ENCODE measurements around the gene RNU2-1. TPM values are rescaled to one million over a fixed set of nuclear protein-coding genes. Genes with fewer than 3 reads are reported as not detected.
A peak's percentile ranks its signal among the peaks of the same experiment; 100 is the strongest.

RNU2-1 gene
- total and polyA plus RNA-seq, 4 donors: 5,157 TPM; not detected in 3

- no peak for ATAC-seq (ENCODE audit: insufficient read depth, low FRiP score)
- WGBS, 2 donors: 91 to 95% methylated on average over 4 of the region's 4 CpGs
These were observed 17.4 kb downstream of the RNU2-1 start for GRCh38 chr17:43216369-43216761.

GRCh38 chr17:43215341-43215740 lies 18.4 kb downstream of the RNU2-1 start:
- 96 to 100% methylated on average over 3 of the region's 3 CpGs for WGBS, 2 donors

More at GRCh38 chr17:43216369-43216761, 17.4 kb downstream of the RNU2-1 start:
- H3K27ac ChIP-seq (ENCODE audit: low read depth in 1 of 2, low read length in 1 of 2): no peak overlapping the region
- no peak for DNase-seq
- TF ChIP-seq CTCF (IDR thresholded peaks at IDR 0.05; ENCODE audit: control extremely low read depth, extremely low read depth): no peak
- H3K36me3 ChIP-seq (ENCODE audit: control insufficient read depth in 4 of 4, insufficient read depth in 4 of 4, low read length in 4 of 4): peaks cover 0 to 28% (median 11%) of the 10 kb centered on the region in 4 donors
- no peaks in the 10 kb centered on the region for H3K9me3 ChIP-seq (ENCODE audit: control insufficient read depth in 4 of 4, insufficient read depth in 3 of 4, low read length in 3 of 4)
- H3K9ac ChIP-seq (ENCODE audit: insufficient read depth in 1 of 2, low read length in 2 of 2): no peak overlapping the region
- H3K27me3 ChIP-seq (ENCODE audit: control insufficient read depth in 3 of 3, insufficient read depth in 3 of 3, low read length in 2 of 3): no peaks in the 10 kb centered on the region
- no peak overlapping the region for H3K4me3 ChIP-seq
- peaks cover 0 to 17% (median 10%) of the 10 kb centered on the region in 5 donors for H3K4me1 ChIP-seq (ENCODE audit: control insufficient read depth in 5 of 5, insufficient read depth in 5 of 5, low read length in 5 of 5)

GRCh38 chr17:43213545-43213944 lies 20.2 kb downstream of the RNU2-1 start:
- Histone ChIP-seq H3K4me3 (no peak overlapping the region), H3K9ac (ENCODE audit: insufficient read depth in 1 of 2, low read length in 2 of 2) (peak overlapping the region in 1 of 2 donors; percentile 93), H3K27ac (ENCODE audit: low read depth in 1 of 2, low read length in 1 of 2) (no peak overlapping the region), H3K36me3 (ENCODE audit: control insufficient read depth in 4 of 4, insufficient read depth in 4 of 4, low read length in 4 of 4) (peaks cover 3 to 35% (median 13%) of the 10 kb centered on the region in 4 donors), H3K9me3 (ENCODE audit: control insufficient read depth in 4 of 4, insufficient read depth in 3 of 4, low read length in 3 of 4) (no peaks in the 10 kb centered on the region), H3K27me3 (ENCODE audit: control insufficient read depth in 3 of 3, insufficient read depth in 3 of 3, low read length in 2 of 3) (no peaks in the 10 kb centered on the region), H3K4me1 (ENCODE audit: control insufficient read depth in 5 of 5, insufficient read depth in 5 of 5, low read length in 5 of 5) (peaks cover 2 to 17% (median 11%) of the 10 kb centered on the region in 5 donors)
- DNase-seq (no peak), ATAC-seq (ENCODE audit: insufficient read depth, low FRiP score) (no peak)
- TF ChIP-seq CTCF (IDR thresholded peaks at IDR 0.05; ENCODE audit: control extremely low read depth, extremely low read depth): no peak
- WGBS, 2 donors: 88 to 96% methylated on average over 2 of the region's 2 CpGs

More at GRCh38 chr17:43215341-43215740, 18.4 kb downstream of the RNU2-1 start:
- Histone ChIP-seq H3K9me3 (ENCODE audit: control insufficient read depth in 4 of 4, insufficient read depth in 3 of 4, low read length in 3 of 4) (no peaks in the 10 kb centered on the region), H3K27me3 (ENCODE audit: control insufficient read depth in 3 of 3, insufficient read depth in 3 of 3, low read length in 2 of 3) (no peaks in the 10 kb centered on the region), H3K4me1 (ENCODE audit: control insufficient read depth in 5 of 5, insufficient read depth in 5 of 5, low read length in 5 of 5) (peaks cover 3 to 22% (median 15%) of the 10 kb centered on the region in 5 donors), H3K9ac (ENCODE audit: insufficient read depth in 1 of 2, low read length in 2 of 2) (no peak overlapping the region), H3K27ac (ENCODE audit: low read depth in 1 of 2, low read length in 1 of 2) (no peak overlapping the region), H3K36me3 (ENCODE audit: control insufficient read depth in 4 of 4, insufficient read depth in 4 of 4, low read length in 4 of 4) (peaks cover 0 to 28% (median 13%) of the 10 kb centered on the region in 4 donors), H3K4me3 (no peak overlapping the region)
- no peak for TF ChIP-seq CTCF (IDR thresholded peaks at IDR 0.05; ENCODE audit: control extremely low read depth, extremely low read depth)
- DNase-seq (no peak), ATAC-seq (ENCODE audit: insufficient read depth, low FRiP score) (no peak)
